T-cell (primary cell): ENCODE data around the gene MRS2. TPM values are rescaled to one million over a fixed set of nuclear protein-coding genes. Genes with fewer than 3 reads are reported as not detected.

Source experiments
- ATAC-seq, 4 experiments: fragments of 200-7000 bp in 3 of 4; fragments of 150-1000 bp in 1 of 4; cut with Tn5 transposase; replicated peaks in 1 of 4; 1 replicate in 3 of 4; 2 replicates in 1 of 4; pipeline ENCODE4 v1.10.0; 2021; ENCODE audit warnings: moderate library complexity in 3 of 4, mild to moderate bottlenecking in 2 of 4, moderate number of reproducible peaks in 1 of 4
- CTCF ChIA-PET, 2 donors: fragments of 300-600 bp; sonication (Branson Sonifier 250); formaldehyde crosslinking; loops; one replicate each; lab custom pipeline; 2022; ENCODE audit warnings: antibody characterized with exemption in 2 of 2; lab: Charles Lee
- POLR2A ChIA-PET, 2 donors: fragments of 300-600 bp; sonication (Branson Sonifier 250); formaldehyde crosslinking; loops; one replicate each; lab custom pipeline; 2022; ENCODE audit warnings: antibody characterized with exemption in 2 of 2; lab: Charles Lee
- DNase-seq, 35 experiments: peaks; one replicate each; pipeline versions ENCODE4 v3.0.0 to v3.0.0-alpha.2; 2013 to 2023
- H3K27ac ChIP-seq: one replicate; pipeline ENCODE4 v1.5.1; 2013; ENCODE audit warnings: low read length
- H3K27me3 ChIP-seq, 2 experiments: replicated peaks in 1 of 2; 1 replicate in 1 of 2; 2 replicates in 1 of 2; pipeline versions ENCODE4 v1.6.1 to v1.7.0; 2013; ENCODE audit warnings: low read length in 1 of 2, mixed read lengths in 1 of 2; ENCODE audit not compliant: control insufficient read depth in 2 of 2, insufficient read depth in 2 of 2; ENCODE audit errors: extremely low read depth in 1 of 2
- H3K36me3 ChIP-seq, 2 donors: 1 replicate in 1 of 2; 2 replicates in 1 of 2; pipeline versions ENCODE4 v1.6.1 to v1.7.0; 2013; ENCODE audit warnings: low read length in 1 of 2; ENCODE audit not compliant: control insufficient read depth in 2 of 2, insufficient read depth in 1 of 2; ENCODE audit errors: extremely low read depth in 1 of 2
- H3K4me1 ChIP-seq, 2 experiments: 1 replicate in 1 of 2; 2 replicates in 1 of 2; pipeline versions ENCODE4 v1.6.1 to v1.7.0; 2013; ENCODE audit warnings: low read length in 2 of 2, mixed read lengths in 1 of 2; ENCODE audit not compliant: insufficient read depth in 2 of 2, control insufficient read depth in 1 of 2; ENCODE audit errors: extremely low read depth in 1 of 2
- H3K4me3 ChIP-seq, 2 donors: 1 replicate in 1 of 2; 2 replicates in 1 of 2; pipeline versions ENCODE4 v1.5.1 to v1.7.0; 2013; ENCODE audit warnings: mild to moderate bottlenecking in 2 of 2, low read length in 1 of 2, moderate library complexity in 1 of 2; ENCODE audit not compliant: control insufficient read depth in 1 of 2; ENCODE audit errors: extremely low read depth in 1 of 2
- H3K9me3 ChIP-seq: 2 replicates; pipeline ENCODE4 v1.7.0; 2013
- H3K27ac Mint-ChIP-seq, 2 donors: one replicate each; pipeline ENCODE4 v1.8.0; 2020 to 2021; ENCODE audit warnings: mild to moderate bottlenecking in 2 of 2, mixed read lengths in 2 of 2
- H3K27me3 Mint-ChIP-seq, 2 donors: one replicate each; pipeline ENCODE4 v1.8.0; 2021 to 2022; ENCODE audit warnings: mixed read lengths in 2 of 2
- H3K36me3 Mint-ChIP-seq: one replicate; pipeline ENCODE4 v1.8.0; 2021; ENCODE audit warnings: mixed read lengths
- H3K4me1 Mint-ChIP-seq, 3 donors: one replicate each; pipeline ENCODE4 v1.8.0; 2020 to 2022; ENCODE audit warnings: mixed read lengths in 3 of 3, mild to moderate bottlenecking in 1 of 3
- H3K4me3 Mint-ChIP-seq, 3 donors: one replicate each; pipeline ENCODE4 v1.8.0; 2020 to 2022; ENCODE audit warnings: mild to moderate bottlenecking in 3 of 3, mixed read lengths in 3 of 3, moderate library complexity in 3 of 3
- H3K9me3 Mint-ChIP-seq, 3 donors: one replicate each; pipeline ENCODE4 v1.8.0; 2020 to 2022; ENCODE audit warnings: mixed read lengths in 3 of 3
- WGBS: methylation state at CpG from one replicate; pipeline ENCODE4 v1.1.5; 2013; ENCODE audit warnings: missing lambda C conversion rate; ENCODE audit not compliant: insufficient coverage; 5-methylcytosine and 5-hydroxymethylcytosine counted together
- total RNA-seq, 35 experiments: library from RNA in 6 of 35; stranded (reverse) in 6 of 35; fragments of 120-200 nt in 1 of 35; gene quantifications; one replicate each; pipeline versions ENCODE4 v1.2.1 to v1.2.4 and lab custom pipeline; 2013 to 2026

Gene MRS2
- total RNA-seq, 5 donors from 2014 or later (not counting 1 experiment from before 2014, with no cell fraction given), result 8.1 to 25.3 (median 20.9) TPM

DNA sequence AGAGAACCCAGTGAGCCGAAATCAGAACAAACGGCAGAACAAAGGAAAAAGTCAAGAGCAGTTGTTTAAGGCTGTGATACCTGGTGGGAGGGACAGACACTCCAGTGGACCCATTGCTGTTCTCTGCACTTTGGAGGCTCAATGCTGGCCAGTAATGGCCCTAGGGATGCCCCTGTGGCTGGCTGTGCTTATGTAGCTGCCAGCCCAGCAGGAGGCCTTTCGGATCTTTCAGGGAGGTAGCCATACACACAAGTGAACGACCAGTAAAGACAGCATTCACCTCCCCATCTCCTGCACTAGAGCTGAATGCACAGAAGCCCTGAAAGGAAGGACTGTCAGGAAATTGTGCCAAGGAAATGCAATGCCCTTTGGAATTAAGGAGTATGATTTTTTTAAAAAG is 52.3 kb downstream of the MRS2 start:
- Histone ChIP-seq H3K4me3 (no peak overlapping the region), H3K27ac (no peak overlapping the region), H3K4me1 (no peaks in the 10 kb centered on the region), H3K9me3 (no peaks in the 10 kb centered on the region), H3K27me3 (no peaks in the 10 kb centered on the region), H3K36me3 (no peaks in the 10 kb centered on the region)
- Mint-ChIP-seq H3K4me3 (no peak overlapping the region), H3K4me1 (no peaks in the 10 kb centered on the region), H3K27me3 (no peaks in the 10 kb centered on the region), H3K27ac (no peak overlapping the region), H3K9me3 (no peaks in the 10 kb centered on the region), H3K36me3 (no peaks in the 10 kb centered on the region)
- ChIA-PET POLR2A (no interaction called here), CTCF (no interaction called here)
- ATAC-seq (no peak), DNase-seq (no peak)
- WGBS, result 95% methylated on average over 2 of the region's 4 CpGs

DNA sequence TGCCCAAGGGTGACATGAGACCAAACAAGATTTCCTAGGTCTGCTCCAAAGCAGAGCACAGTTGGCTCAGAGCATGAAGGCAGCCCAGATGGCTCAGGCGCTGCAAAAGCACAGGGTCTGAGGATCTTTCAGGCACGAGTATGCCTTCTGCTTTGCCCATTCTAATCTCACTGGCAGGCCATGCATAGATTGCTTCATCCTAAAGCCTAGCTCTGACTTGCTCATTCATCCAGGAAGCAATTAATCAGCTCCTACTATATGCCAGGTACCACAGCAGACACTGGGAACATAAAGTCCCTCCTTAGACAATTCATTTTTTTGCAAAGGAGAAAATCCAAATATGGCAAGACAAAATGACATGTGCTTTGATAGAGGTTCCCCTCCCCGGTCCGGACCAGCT is 55.4 kb downstream of the MRS2 start:
- Mint-ChIP-seq H3K4me3 (no peak overlapping the region), H3K4me1 (no peaks in the 10 kb centered on the region), H3K27me3 (no peaks in the 10 kb centered on the region), H3K36me3 (no peaks in the 10 kb centered on the region), H3K27ac (no peak overlapping the region), H3K9me3 (no peaks in the 10 kb centered on the region)
- ChIA-PET CTCF (interaction anchor here in 1 of 2 donors (0.5 kb wide), 1 partner anchor 791 kb away, joined by 3 read pairs; no protein-coding TSS in a partner anchor), POLR2A (no interaction called here)
- H3K27ac ChIP-seq, result no peak overlapping the region
- no peak for DNase-seq
- H3K9me3 ChIP-seq, result no peaks in the 10 kb centered on the region
- 75% methylated on average over 3 of the region's 4 CpGs for WGBS
- H3K36me3 ChIP-seq, result no peaks in the 10 kb centered on the region
- no peak overlapping the region for H3K4me3 ChIP-seq
- ATAC-seq, result no peak
- no peaks in the 10 kb centered on the region for H3K27me3 ChIP-seq
- no peaks in the 10 kb centered on the region for H3K4me1 ChIP-seq

DNA sequence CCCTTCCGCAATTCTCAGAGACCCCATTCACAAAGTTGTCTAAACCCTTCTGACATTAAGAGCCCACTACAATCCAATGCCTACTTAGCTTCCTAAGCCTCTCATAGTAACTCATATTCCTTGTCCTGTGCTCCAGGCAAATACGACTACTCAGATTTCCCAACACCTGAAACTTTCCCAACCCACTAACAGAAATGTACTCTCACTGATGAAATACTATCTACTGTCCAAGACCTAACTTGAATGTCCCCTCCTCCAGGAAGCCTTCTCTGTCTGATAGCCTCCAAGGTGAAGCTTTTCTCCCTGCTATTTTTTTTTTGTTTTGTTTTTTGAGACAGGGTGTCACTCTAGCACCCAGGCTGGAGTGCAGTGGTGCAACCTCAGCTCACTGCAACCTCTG is 56.2 kb downstream of the MRS2 start:
- Mint-ChIP-seq H3K4me3 (no peak overlapping the region), H3K27ac (no peak overlapping the region), H3K36me3 (no peaks in the 10 kb centered on the region), H3K4me1 (no peaks in the 10 kb centered on the region), H3K27me3 (no peaks in the 10 kb centered on the region), H3K9me3 (no peaks in the 10 kb centered on the region)
- H3K36me3 ChIP-seq, result no peaks in the 10 kb centered on the region
- H3K4me3 ChIP-seq, result no peak overlapping the region
- H3K4me1 ChIP-seq, result no peaks in the 10 kb centered on the region
- ChIA-PET CTCF (interaction anchor here (0.5 kb wide), 2 partner anchors 126 to 790 kb away, joined by 3 read pairs; no protein-coding TSS in a partner anchor), POLR2A (no interaction called here)
- ATAC-seq, result no peak
- 95% methylated on average over 2 of the region's 2 CpGs for WGBS
- no peaks in the 10 kb centered on the region for H3K9me3 ChIP-seq
- H3K27me3 ChIP-seq, result no peaks in the 10 kb centered on the region
- DNase-seq, result no peak
- H3K27ac ChIP-seq, result no peak overlapping the region

DNA sequence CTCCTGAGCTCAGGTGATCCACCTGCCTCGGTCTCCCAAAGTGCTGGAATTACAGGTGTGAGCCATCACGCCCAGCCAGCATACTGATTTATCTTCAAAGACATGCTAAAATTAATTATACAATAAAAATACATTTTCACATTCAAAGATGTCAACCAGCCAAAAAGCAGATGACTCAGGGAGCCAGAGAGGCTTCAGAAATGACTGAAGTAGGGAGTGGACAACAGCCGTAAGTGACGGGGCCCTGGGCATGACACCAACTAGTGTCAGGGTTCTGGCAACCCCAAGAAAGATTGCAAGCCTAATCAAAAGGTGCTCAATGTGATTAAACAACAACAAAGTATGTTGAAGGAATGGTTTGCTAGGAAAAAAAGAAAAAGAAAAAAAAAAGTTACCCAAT is 58.2 kb downstream of the MRS2 start:
- Histone ChIP-seq H3K4me3 (no peak overlapping the region), H3K27ac (no peak overlapping the region), H3K9me3 (no peaks in the 10 kb centered on the region), H3K27me3 (no peaks in the 10 kb centered on the region), H3K36me3 (no peaks in the 10 kb centered on the region), H3K4me1 (no peaks in the 10 kb centered on the region)
- H3K4me1 Mint-ChIP-seq, result no peaks in the 10 kb centered on the region
- no peaks in the 10 kb centered on the region for H3K27me3 Mint-ChIP-seq
- H3K27ac Mint-ChIP-seq, result no peak overlapping the region
- DNase-seq (no peak), ATAC-seq (no peak)
- H3K4me3 Mint-ChIP-seq, result no peak overlapping the region
- no CpG with 5 or more reads among the region's 4 CpGs for WGBS
- ChIA-PET POLR2A (no interaction called here), CTCF (interaction anchor here in 1 of 2 donors (0.9 kb wide), 1 partner anchor 1029 kb away, joined by 7 read pairs; no protein-coding TSS in a partner anchor)
- no peaks in the 10 kb centered on the region for H3K9me3 Mint-ChIP-seq
- no peaks in the 10 kb centered on the region for H3K36me3 Mint-ChIP-seq

DNA sequence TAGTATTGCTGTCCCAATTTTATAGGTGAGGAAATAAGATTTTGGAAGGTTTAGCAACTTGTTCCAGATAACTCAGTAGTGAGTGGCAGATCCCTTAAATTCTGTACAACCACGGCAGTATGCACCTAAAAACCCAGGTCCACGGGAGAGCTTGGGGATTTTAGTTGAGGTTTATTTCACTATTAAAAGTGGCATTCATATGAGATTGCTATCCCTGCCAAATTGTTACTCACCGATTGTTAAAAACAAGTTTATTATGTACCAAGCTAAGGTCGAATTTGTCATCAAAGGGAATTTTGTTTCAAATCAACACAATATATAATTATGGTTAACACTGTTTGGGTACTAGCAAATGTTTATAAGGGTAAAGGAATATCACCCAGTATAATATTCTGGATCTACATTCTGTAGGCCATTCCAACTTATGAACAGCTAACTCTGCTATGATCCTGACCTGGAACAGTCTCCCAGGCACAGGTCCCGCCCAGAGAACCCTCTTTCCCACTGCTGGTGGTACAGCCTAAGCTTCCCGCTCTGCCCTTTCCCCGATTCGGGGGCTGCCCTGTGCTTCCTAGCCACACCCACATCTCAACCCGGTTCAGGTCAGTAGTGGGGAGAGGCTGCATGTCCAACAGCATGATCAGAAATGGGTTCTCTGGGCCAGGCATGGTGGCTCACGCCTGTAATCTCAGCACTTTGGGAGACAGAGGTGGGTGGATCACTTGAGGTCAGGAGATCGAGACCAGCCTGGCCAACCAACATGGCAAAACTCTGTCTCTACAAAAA is 61.7 kb downstream of the MRS2 start:
- Mint-ChIP-seq H3K4me1 (no peaks in the 10 kb centered on the region), H3K4me3 (no peak overlapping the region), H3K27ac (no peak overlapping the region), H3K27me3 (no peaks in the 10 kb centered on the region), H3K9me3 (no peaks in the 10 kb centered on the region), H3K36me3 (no peaks in the 10 kb centered on the region)
- DNase-seq (no peak), ATAC-seq (no peak)
- no peaks in the 10 kb centered on the region for H3K27me3 ChIP-seq
- POLR2A ChIA-PET, result no interaction called here
- H3K9me3 ChIP-seq, result no peaks in the 10 kb centered on the region
- 80% methylated on average over 2 of the region's 11 CpGs for WGBS
- H3K4me1 ChIP-seq, result no peaks in the 10 kb centered on the region
- no peak overlapping the region for H3K4me3 ChIP-seq
- peaks cover 0 to 7% of the 10 kb centered on the region in 2 donors for H3K36me3 ChIP-seq
- CTCF ChIA-PET, result no interaction called here
- H3K27ac ChIP-seq, result no peak overlapping the region

DNA sequence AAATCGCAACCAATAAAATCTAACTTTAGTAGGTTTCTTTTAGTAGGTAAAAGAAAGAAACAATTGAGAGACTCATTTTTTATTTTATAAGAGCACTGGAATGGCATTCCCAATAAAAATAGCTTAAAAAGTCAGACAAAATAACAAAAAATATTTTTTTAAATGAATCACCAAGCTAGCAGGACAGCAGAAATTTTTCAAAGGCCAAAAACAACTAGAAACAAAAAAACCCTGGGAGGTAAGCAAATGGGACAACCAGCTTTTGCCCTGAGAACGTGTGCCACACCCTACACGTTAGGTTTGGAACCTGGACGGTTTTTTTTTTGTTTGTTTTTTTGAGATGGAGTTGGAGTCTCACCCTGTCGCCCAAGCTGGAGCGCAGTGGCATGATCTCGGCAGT is 67.1 kb downstream of the MRS2 start:
- WGBS, result no CpG with 5 or more reads among the region's 7 CpGs
- H3K27me3 Mint-ChIP-seq, result no peaks in the 10 kb centered on the region

More for the DNA sequence above, 67.1 kb downstream of the MRS2 start:
- ChIA-PET POLR2A (no interaction called here), CTCF (no interaction called here)
- no peaks in the 10 kb centered on the region for H3K4me1 Mint-ChIP-seq
- no peak overlapping the region for H3K27ac Mint-ChIP-seq
- no peak for DNase-seq
- no peak overlapping the region for H3K4me3 ChIP-seq
- no peak overlapping the region for H3K27ac ChIP-seq
- ATAC-seq, result no peak
- no peaks in the 10 kb centered on the region for H3K27me3 ChIP-seq
- peaks cover 0 to 7% of the 10 kb centered on the region in 2 donors for H3K36me3 ChIP-seq
- no peaks in the 10 kb centered on the region for H3K9me3 ChIP-seq
- no peaks in the 10 kb centered on the region for H3K9me3 Mint-ChIP-seq
- H3K4me1 ChIP-seq, result no peaks in the 10 kb centered on the region
- H3K4me3 Mint-ChIP-seq, result no peak overlapping the region
- H3K36me3 Mint-ChIP-seq, result no peaks in the 10 kb centered on the region
